Nephron (organoid): ENCODE measurements around the gene ZNF414.

Source experiments
- H3K27ac Mint-ChIP-seq, 3 experiments: 2 replicates each; pipeline ENCODE4 v1.8.0; 2020; ENCODE audit warnings: mixed read lengths in 3 of 3, mild to moderate bottlenecking in 2 of 3, moderate library complexity in 1 of 3
- H3K27me3 Mint-ChIP-seq: 2 replicates; pipeline ENCODE4 v1.8.0; 2021; ENCODE audit warnings: low read depth, mild to moderate bottlenecking, moderate library complexity, mixed read lengths
- H3K36me3 Mint-ChIP-seq: 2 replicates; pipeline ENCODE4 v1.8.0; 2020; ENCODE audit warnings: low read depth, mixed read lengths
- H3K4me1 Mint-ChIP-seq: 2 replicates; pipeline ENCODE4 v1.8.0; 2020; ENCODE audit warnings: mixed read lengths
- H3K4me3 Mint-ChIP-seq, 3 experiments: 2 replicates each; pipeline ENCODE4 v1.8.0; 2020; ENCODE audit warnings: mild to moderate bottlenecking in 3 of 3, mixed read lengths in 3 of 3, moderate library complexity in 2 of 3
- H3K9me3 Mint-ChIP-seq: 2 replicates; pipeline ENCODE4 v1.8.0; 2020; ENCODE audit warnings: mixed read lengths
- TF ChIP-seq, protein P1 (sequence below), 3 experiments: fragments of 200-600 bp; sonication (generic); IDR thresholded peaks; one replicate each; pipeline ENCODE4 v1.5.0; 2021; ENCODE audit warnings: antibody characterized with exemption in 3 of 3; ENCODE audit not compliant: unreplicated experiment in 3 of 3

Gene ZNF414

DNA sequence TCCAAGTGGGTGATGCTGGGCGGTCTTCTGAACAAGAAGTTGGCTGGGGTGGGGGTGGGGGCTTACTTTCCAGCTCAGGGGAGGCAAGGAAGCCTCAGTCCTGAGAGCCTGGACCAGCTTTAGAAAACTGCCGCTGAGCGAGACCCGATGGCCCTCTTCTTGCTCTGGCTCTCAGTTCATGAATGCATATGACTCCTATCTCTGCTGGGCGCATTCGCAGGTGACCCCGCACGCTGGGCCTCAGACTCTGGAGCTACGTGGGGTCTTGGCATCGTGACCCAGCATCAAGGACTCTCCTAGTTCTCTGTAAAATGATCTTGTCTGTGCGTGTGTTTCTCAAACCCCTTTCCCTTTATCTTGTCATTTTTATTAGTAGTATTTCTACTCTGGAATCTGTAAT lies 31.3 kb downstream of the ZNF414 start:
- TF ChIP-seq, protein P1, sequence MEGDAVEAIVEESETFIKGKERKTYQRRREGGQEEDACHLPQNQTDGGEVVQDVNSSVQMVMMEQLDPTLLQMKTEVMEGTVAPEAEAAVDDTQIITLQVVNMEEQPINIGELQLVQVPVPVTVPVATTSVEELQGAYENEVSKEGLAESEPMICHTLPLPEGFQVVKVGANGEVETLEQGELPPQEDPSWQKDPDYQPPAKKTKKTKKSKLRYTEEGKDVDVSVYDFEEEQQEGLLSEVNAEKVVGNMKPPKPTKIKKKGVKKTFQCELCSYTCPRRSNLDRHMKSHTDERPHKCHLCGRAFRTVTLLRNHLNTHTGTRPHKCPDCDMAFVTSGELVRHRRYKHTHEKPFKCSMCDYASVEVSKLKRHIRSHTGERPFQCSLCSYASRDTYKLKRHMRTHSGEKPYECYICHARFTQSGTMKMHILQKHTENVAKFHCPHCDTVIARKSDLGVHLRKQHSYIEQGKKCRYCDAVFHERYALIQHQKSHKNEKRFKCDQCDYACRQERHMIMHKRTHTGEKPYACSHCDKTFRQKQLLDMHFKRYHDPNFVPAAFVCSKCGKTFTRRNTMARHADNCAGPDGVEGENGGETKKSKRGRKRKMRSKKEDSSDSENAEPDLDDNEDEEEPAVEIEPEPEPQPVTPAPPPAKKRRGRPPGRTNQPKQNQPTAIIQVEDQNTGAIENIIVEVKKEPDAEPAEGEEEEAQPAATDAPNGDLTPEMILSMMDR (IDR thresholded peaks at IDR 0.05; ENCODE audit: unreplicated experiment in 3 of 3), result no peak
- Mint-ChIP-seq H3K9me3 (no peaks in the 10 kb centered on the region), H3K36me3 (peaks cover 78% of the 10 kb centered on the region), H3K27ac (peak overlapping the region in 1 of 3 experiments; percentile 3), H3K4me3 (no peak overlapping the region), H3K27me3 (no peaks in the 10 kb centered on the region), H3K4me1 (no peaks in the 10 kb centered on the region)

DNA sequence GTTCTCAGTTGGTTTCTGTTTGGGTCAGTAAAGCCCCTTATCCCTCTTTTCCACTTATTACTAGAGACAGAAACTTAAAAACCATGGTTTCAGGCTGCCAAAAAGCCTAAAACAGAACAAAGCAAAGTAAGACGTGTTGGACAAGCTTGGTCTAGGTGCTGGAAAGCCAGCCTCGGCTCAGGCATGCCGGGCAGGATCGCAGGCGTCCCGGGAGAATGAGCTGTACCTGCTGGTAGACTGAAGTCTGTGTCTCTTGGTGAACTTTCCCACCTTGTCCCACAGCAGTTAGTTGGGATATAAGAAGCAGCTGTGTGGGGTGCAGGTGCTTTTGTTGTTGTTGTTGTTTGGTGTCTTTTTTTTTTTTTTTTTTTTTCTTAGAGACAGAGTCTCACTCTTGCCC lies 32.4 kb downstream of the ZNF414 start:
- no peaks in the 10 kb centered on the region for H3K4me1 Mint-ChIP-seq
- peaks cover 74% of the 10 kb centered on the region for H3K36me3 Mint-ChIP-seq
- peak overlapping the region in 1 of 3 experiments; percentile 27 for H3K27ac Mint-ChIP-seq
- no peak overlapping the region for H3K4me3 Mint-ChIP-seq
- TF ChIP-seq, protein P1 (IDR thresholded peaks at IDR 0.05; ENCODE audit: unreplicated experiment in 3 of 3), result no peak
- H3K9me3 Mint-ChIP-seq, result no peaks in the 10 kb centered on the region
- H3K27me3 Mint-ChIP-seq, result no peaks in the 10 kb centered on the region

DNA sequence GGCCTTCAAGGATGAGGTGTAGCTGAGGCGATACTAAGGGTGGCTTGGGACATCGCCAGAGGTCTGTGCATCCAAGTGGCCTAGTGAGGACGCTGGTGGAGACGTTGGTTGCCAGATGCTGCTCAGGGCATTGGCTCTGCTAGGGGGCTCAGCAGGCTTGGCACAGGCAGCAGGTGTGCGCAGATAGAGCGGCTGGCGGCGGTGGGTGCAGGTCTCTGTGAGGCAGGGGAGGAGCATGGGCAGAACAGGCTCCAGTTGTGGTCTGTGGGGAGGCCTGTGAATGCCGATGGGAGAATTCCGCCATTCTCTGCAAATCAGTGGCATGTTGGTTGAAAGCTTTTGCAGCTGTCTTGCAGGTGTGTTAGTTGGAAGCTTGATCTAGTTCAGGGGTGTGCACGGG lies 32.8 kb downstream of the ZNF414 start:
- no peaks in the 10 kb centered on the region for H3K9me3 Mint-ChIP-seq
- no peak overlapping the region for H3K4me3 Mint-ChIP-seq
- H3K36me3 Mint-ChIP-seq, result peaks cover 73% of the 10 kb centered on the region
- H3K27me3 Mint-ChIP-seq, result no peaks in the 10 kb centered on the region
- H3K27ac Mint-ChIP-seq, result peak overlapping the region in 1 of 3 experiments; percentile 27
- TF ChIP-seq, protein P1 (IDR thresholded peaks at IDR 0.05; ENCODE audit: unreplicated experiment in 3 of 3), result no peak
- H3K4me1 Mint-ChIP-seq, result no peaks in the 10 kb centered on the region

DNA sequence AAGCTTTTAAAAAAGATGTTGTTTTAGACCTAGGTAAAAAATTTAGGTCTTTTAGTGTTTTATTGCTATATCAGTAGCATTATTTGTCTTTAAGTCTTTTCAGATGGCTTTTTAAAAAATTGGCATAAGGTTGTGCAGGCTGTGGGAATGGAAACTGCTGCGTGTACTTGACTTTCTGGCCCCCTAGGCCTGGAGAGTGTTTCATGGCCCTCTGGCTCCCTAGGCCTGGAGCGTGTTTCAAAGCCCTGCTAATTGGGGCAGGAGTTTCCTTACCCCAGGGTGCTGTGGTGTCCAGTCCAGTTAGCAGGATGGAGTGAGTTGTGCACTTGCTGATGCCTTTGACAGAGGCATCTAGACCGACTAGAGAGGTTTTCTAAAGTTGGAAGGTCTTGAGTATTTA lies 35.4 kb downstream of the ZNF414 start:
- TF ChIP-seq, protein P1 (IDR thresholded peaks at IDR 0.05; ENCODE audit: unreplicated experiment in 3 of 3), result no peak
- Mint-ChIP-seq H3K4me1 (no peaks in the 10 kb centered on the region), H3K9me3 (no peaks in the 10 kb centered on the region), H3K27me3 (no peaks in the 10 kb centered on the region), H3K27ac (no peak overlapping the region), H3K4me3 (no peak overlapping the region), H3K36me3 (peaks cover 78% of the 10 kb centered on the region)

DNA sequence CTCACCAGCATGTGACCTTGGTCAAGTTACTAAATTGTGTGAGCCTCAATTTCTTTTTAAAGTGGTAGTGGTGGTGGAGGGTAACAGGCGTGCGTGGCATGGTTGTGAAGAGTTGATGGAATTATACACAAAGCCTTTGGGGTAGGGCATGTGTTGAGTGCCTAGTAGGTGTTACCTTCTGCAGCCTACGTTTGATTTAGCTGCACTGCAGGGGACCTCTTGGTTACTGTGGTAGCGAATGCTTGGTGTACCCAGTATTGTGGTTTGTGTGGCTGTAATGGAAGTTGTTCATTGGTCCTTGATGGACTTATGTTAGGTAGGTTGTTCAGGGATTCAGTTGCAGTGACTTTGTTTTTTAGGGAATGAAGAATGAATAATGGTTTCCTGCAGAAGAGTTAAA lies 36.1 kb downstream of the ZNF414 start:
- no peak overlapping the region for H3K4me3 Mint-ChIP-seq
- H3K4me1 Mint-ChIP-seq, result no peaks in the 10 kb centered on the region
- peak overlapping the region in 2 of 3 experiments; percentile 1 to 14 for H3K27ac Mint-ChIP-seq
- TF ChIP-seq, protein P1 (IDR thresholded peaks at IDR 0.05; ENCODE audit: unreplicated experiment in 3 of 3), result no peak
- peaks cover 77% of the 10 kb centered on the region for H3K36me3 Mint-ChIP-seq
- no peaks in the 10 kb centered on the region for H3K27me3 Mint-ChIP-seq
- no peaks in the 10 kb centered on the region for H3K9me3 Mint-ChIP-seq

DNA sequence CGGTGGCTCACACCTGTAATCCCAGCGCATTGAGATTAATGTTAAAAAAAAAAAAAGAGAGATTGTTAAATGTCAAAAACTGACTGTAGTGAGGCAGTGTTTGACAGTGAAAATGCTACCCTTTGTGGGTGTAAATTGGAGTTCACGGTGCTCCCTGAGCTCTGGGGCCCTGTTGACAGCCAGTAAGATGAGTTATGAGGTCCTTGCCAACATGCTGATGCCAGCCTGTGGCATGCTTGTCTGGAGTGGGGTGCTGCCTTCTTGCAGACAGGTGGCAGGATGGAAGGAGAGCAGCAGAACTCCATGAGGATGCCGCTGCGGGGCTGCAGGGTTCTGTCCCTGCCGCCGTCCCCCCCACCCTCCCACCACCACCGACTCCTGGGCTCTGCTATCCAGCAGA lies 37.4 kb downstream of the ZNF414 start:
- no peaks in the 10 kb centered on the region for H3K9me3 Mint-ChIP-seq
- H3K27me3 Mint-ChIP-seq, result no peaks in the 10 kb centered on the region
- TF ChIP-seq, protein P1 (IDR thresholded peaks at IDR 0.05; ENCODE audit: unreplicated experiment in 3 of 3), result no peak
- H3K4me3 Mint-ChIP-seq, result no peak overlapping the region
- peaks cover 75% of the 10 kb centered on the region for H3K36me3 Mint-ChIP-seq
- no peaks in the 10 kb centered on the region for H3K4me1 Mint-ChIP-seq
- no peak overlapping the region for H3K27ac Mint-ChIP-seq
